Esophagus mucosa (tissue), 1 donor: ENCODE results near the gene MRFAP1L1. TPM values are rescaled to one million over a fixed set of nuclear protein-coding genes. Genes with fewer than 3 reads are reported as not detected.

ENCODE experiments used
- total RNA-seq: library from RNA; stranded (reverse); gene quantifications from one replicate; pipeline ENCODE4 v1.2.4, GENCODE V29; 2023
- donor health status: DM: yes; HTN: yes; CAD: no.

Gene MRFAP1L1
- total RNA-seq, 1 donor from 2014 or later: 28.1 TPM

Other genes with a start within 250 kb of the MRFAP1L1 start
- gene PPP2R2C, start 237.3 kb downstream of the MRFAP1L1 start, total RNA-seq: 65.7 TPM
- 11.0 TPM for gene MAN2B2, start 134.7 kb downstream of the MRFAP1L1 start, total RNA-seq
- 157 TPM for gene MRFAP1, start 69.2 kb downstream of the MRFAP1L1 start, total RNA-seq
- 1,144 TPM for gene S100P, start 16.0 kb downstream of the MRFAP1L1 start, total RNA-seq
- gene BLOC1S4, start 6.3 kb upstream of the MRFAP1L1 start, total RNA-seq: 9.8 TPM
- 20.9 TPM for gene KIAA0232, start 72.9 kb upstream of the MRFAP1L1 start, total RNA-seq
- 48.1 TPM for gene TBC1D14, start 200.0 kb upstream of the MRFAP1L1 start, total RNA-seq